Endothelial cell of umbilical vein (primary cell): ENCODE data around the gene ADAMTS12.

Experiments used
- CTCF ChIP-seq, 2 donors: IDR thresholded peaks; 1 replicate in 1 of 2; 2 replicates in 1 of 2; pipeline ENCODE4 v1.5.1; 2011; ENCODE audit warnings: low read length in 2 of 2, mild to moderate bottlenecking in 2 of 2, moderate library complexity in 2 of 2, control low read depth in 1 of 2, inconsistent platforms in 1 of 2, low read depth in 1 of 2; ENCODE audit not compliant: insufficient read depth in 1 of 2; ENCODE audit errors: extremely low read depth in 1 of 2
- JUN ChIP-seq: IDR thresholded peaks from 2 replicates; pipeline ENCODE4 v1.6.1; 2011; ENCODE audit warnings: borderline replicate concordance, low read depth; ENCODE audit not compliant: insufficient read length, insufficient read depth
- POLR2A ChIP-seq: IDR thresholded peaks from 2 replicates; pipeline ENCODE4 v1.6.1; 2012; ENCODE audit warnings: low read depth, mild to moderate bottlenecking, control low read depth, low read length
- POLR2AphosphoS5 ChIP-seq: IDR thresholded peaks from 2 replicates; pipeline ENCODE4 v1.6.1; 2012; ENCODE audit warnings: low read depth, mild to moderate bottlenecking, control low read depth, low read length, moderate library complexity; ENCODE audit not compliant: insufficient read depth

- TF ChIP-seq POLR2AphosphoS5 (no peak), POLR2A (no peak), JUN (no peak), CTCF (IDR thresholded peaks at IDR 0.05; ENCODE audit: extremely low read depth in 1 of 2, insufficient read depth in 1 of 2, low read depth in 1 of 2, low read length in 2 of 2) (no peak)
These were observed 97.1 kb downstream of the ADAMTS12 start for GRCh38 chr5:33794550-33795181.
